ENCODE data around the gene CMYA5.
"Not testable (repeated sequence)": the region's sequence is repeated elsewhere in the genome, so short reads cannot be mapped to it uniquely, and the experiment has no call there.

Gene CMYA5

DNA sequence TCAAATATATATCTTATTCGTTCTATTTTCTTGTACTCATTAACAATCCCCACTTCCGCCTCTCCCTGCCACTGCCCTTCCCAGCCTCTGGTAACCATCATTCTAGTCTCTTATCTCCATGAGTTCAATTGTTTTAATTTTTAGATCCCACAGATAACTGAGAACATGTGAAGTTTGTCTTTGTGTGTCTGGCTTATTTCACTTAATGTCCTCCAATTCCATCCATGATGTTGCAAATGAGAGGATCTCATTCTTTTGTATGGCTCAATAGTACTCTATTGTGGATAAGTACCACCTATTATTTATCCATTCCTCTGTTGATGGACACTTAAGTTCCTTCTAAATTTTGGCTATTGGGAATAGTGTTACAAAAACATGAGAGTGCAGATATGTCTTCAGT lies 17.2 kb upstream of the CMYA5 start:
- Histone ChIP-seq H3K36me3 (ENCODE audit: control insufficient read depth in 4 of 4, insufficient read depth in 4 of 4, low read length in 3 of 4) (peaks cover 10 to 51% (median 29%) of the 10 kb centered on the region in 4 experiments), H3K9me3 (ENCODE audit: control extremely low read depth in 1 of 5, control insufficient read depth in 4 of 5, insufficient read depth in 2 of 5, low read depth in 1 of 5, low read length in 4 of 5) (no peaks in the 10 kb centered on the region), H3K4me1 (ENCODE audit: control extremely low read depth in 1 of 4, control insufficient read depth in 4 of 4, insufficient read depth in 4 of 4, low read length in 3 of 4) (no peaks in the 10 kb centered on the region), H3K27ac (ENCODE audit: insufficient read depth in 1 of 2, low read depth in 1 of 2, low read length in 2 of 2, poor library complexity in 1 of 2, severe bottlenecking in 2 of 2) (no peak overlapping the region), H3K27me3 (replicated peaks in 2 of 5; ENCODE audit: control insufficient read depth in 4 of 5, insufficient read depth in 5 of 5, low read length in 4 of 5) (no peaks in the 10 kb centered on the region), H3K4me3 (ENCODE audit: control insufficient read depth in 1 of 7, extremely low read depth in 1 of 7, insufficient read depth in 4 of 7, low read depth in 2 of 7, low read length in 6 of 7) (no peak overlapping the region)
- POLR2A ChIA-PET = no interaction called here
- 100% methylated on average over 1 of the region's 2 CpGs for WGBS (ENCODE audit: insufficient coverage)
- DNase-seq = no peak
- CTCF ChIA-PET = no interaction called here

DNA sequence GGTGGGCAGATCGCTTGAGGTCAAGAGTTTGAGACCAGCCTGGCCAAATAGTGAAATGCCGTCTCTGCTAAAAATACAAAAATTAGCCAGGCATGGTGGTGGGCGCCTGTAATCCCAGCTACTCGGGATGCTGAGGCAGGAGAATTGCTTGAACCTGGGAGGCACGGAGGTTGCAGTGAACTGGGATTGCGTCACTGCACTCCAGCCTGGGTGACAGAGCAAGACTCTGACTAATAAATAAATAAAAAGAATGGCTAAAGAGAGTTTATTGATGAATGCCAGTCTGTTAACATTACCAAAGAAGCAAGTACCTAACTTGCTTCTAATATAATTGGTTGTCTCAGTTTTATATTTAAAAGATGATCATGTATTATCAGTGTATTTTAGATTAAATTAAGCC lies 13.3 kb upstream of the CMYA5 start:
- 100% methylated on average over 4 of the region's 6 CpGs for whole genome bisulfite sequencing (ENCODE audit: insufficient coverage)
- H3K27me3 ChIP-seq (replicated peaks in 2 of 5; ENCODE audit: control insufficient read depth in 4 of 5, insufficient read depth in 5 of 5, low read length in 4 of 5); H3K4me3 ChIP-seq (ENCODE audit: control insufficient read depth in 1 of 7, extremely low read depth in 1 of 7, insufficient read depth in 4 of 7, low read depth in 2 of 7, low read length in 6 of 7); H3K27ac ChIP-seq (ENCODE audit: insufficient read depth in 1 of 2, low read depth in 1 of 2, low read length in 2 of 2, poor library complexity in 1 of 2, severe bottlenecking in 2 of 2); H3K4me1 ChIP-seq (ENCODE audit: control extremely low read depth in 1 of 4, control insufficient read depth in 4 of 4, insufficient read depth in 4 of 4, low read length in 3 of 4); POLR2A ChIA-PET; CTCF ChIA-PET; DNase-seq; H3K9me3 ChIP-seq (ENCODE audit: control extremely low read depth in 1 of 5, control insufficient read depth in 4 of 5, insufficient read depth in 2 of 5, low read depth in 1 of 5, low read length in 4 of 5): not testable (repeated sequence)
- H3K36me3 ChIP-seq (ENCODE audit: control insufficient read depth in 4 of 4, insufficient read depth in 4 of 4, low read length in 3 of 4) = peaks cover 13 to 49% (median 34%) of the 10 kb centered on the region in 4 experiments

DNA sequence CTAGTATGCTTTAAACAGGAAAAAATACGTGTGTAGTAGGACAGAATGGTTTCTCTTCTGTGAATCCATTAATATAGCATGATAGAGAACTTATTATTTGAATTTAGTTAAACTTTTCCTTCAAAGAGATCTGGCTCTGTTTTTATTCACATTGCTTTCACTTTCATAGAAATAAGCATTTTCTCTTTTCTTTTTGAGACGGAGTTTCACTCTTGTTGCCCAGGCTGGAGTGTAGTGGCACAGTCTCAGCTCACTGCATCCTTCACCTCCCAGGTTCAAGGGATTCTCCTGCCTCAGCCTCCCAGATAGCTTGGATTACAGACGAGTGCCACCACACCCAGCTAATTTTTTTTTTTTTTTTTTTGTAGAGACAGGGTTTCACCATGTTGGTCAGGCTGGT lies 7.5 kb upstream of the CMYA5 start:
- H3K4me1 ChIP-seq (ENCODE audit: control extremely low read depth in 1 of 4, control insufficient read depth in 4 of 4, insufficient read depth in 4 of 4, low read length in 3 of 4); H3K4me3 ChIP-seq (ENCODE audit: control insufficient read depth in 1 of 7, extremely low read depth in 1 of 7, insufficient read depth in 4 of 7, low read depth in 2 of 7, low read length in 6 of 7); POLR2A ChIA-PET; CTCF ChIA-PET; DNase-seq; H3K27me3 ChIP-seq (replicated peaks in 2 of 5; ENCODE audit: control insufficient read depth in 4 of 5, insufficient read depth in 5 of 5, low read length in 4 of 5); H3K9me3 ChIP-seq (ENCODE audit: control extremely low read depth in 1 of 5, control insufficient read depth in 4 of 5, insufficient read depth in 2 of 5, low read depth in 1 of 5, low read length in 4 of 5); H3K27ac ChIP-seq (ENCODE audit: insufficient read depth in 1 of 2, low read depth in 1 of 2, low read length in 2 of 2, poor library complexity in 1 of 2, severe bottlenecking in 2 of 2): not testable (repeated sequence)
- H3K36me3 ChIP-seq (ENCODE audit: control insufficient read depth in 4 of 4, insufficient read depth in 4 of 4, low read length in 3 of 4) = peaks cover 10 to 66% (median 36%) of the 10 kb centered on the region in 4 experiments
- 100% methylated on average over 2 of the region's 3 CpGs for WGBS (ENCODE audit: insufficient coverage)

DNA sequence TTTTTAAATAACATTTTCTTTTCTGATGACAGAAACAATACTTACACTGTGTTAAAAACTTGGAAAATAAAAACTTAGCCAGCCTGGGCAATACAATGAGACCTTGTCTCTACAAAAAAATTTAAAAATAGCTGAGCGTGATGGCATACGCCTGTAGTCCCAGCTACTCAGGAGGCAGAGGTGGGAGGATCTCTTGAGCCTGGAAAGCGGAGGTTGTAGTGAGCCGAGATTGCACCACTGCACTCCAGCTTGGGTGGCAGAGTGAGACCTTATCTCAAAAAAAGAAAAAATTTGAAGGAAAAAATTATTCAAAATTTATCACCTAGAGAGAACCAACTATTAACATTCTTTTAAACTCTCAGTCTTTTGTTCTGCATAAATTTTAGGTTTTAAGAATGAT lies 4.9 kb upstream of the CMYA5 start:
- Histone ChIP-seq H3K27me3 (replicated peaks in 2 of 5; ENCODE audit: control insufficient read depth in 4 of 5, insufficient read depth in 5 of 5, low read length in 4 of 5) (no peaks in the 10 kb centered on the region), H3K4me3 (ENCODE audit: control insufficient read depth in 1 of 7, extremely low read depth in 1 of 7, insufficient read depth in 4 of 7, low read depth in 2 of 7, low read length in 6 of 7) (no peak overlapping the region), H3K4me1 (ENCODE audit: control extremely low read depth in 1 of 4, control insufficient read depth in 4 of 4, insufficient read depth in 4 of 4, low read length in 3 of 4) (no peaks in the 10 kb centered on the region), H3K27ac (ENCODE audit: insufficient read depth in 1 of 2, low read depth in 1 of 2, low read length in 2 of 2, poor library complexity in 1 of 2, severe bottlenecking in 2 of 2) (no peak overlapping the region), H3K9me3 (ENCODE audit: control extremely low read depth in 1 of 5, control insufficient read depth in 4 of 5, insufficient read depth in 2 of 5, low read depth in 1 of 5, low read length in 4 of 5) (peaks cover 0 to 7% (median under 1%) of the 10 kb centered on the region in 5 experiments), H3K36me3 (ENCODE audit: control insufficient read depth in 4 of 4, insufficient read depth in 4 of 4, low read length in 3 of 4) (peaks cover 16 to 65% (median 37%) of the 10 kb centered on the region in 4 experiments)
- no peak for DNase-seq
- CTCF ChIA-PET = no interaction called here
- 100% methylated on average over 3 of the region's 4 CpGs for WGBS (ENCODE audit: insufficient coverage)
- POLR2A ChIA-PET = no interaction called here

DNA sequence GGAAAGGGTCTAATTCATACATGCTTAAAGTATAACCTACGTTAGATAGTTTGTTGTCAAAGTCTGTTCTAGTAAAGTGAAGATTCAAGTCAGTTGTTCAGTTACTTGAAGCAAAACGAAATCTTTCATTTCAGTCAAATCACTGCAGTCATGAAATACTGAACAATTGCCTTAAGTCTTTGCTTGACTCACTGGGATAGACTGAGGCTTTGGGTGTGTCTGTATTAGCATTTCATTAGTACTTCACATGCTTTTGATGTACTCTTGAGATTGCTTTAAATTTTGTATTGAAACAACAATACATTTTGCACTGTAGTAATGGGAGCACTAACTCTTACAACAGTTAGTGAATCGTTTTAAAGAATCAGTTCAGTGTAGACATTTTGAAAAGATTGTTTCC lies 4.0 kb upstream of the CMYA5 start:
- Histone ChIP-seq H3K27me3 (replicated peaks in 2 of 5; ENCODE audit: control insufficient read depth in 4 of 5, insufficient read depth in 5 of 5, low read length in 4 of 5) (no peaks in the 10 kb centered on the region), H3K27ac (ENCODE audit: insufficient read depth in 1 of 2, low read depth in 1 of 2, low read length in 2 of 2, poor library complexity in 1 of 2, severe bottlenecking in 2 of 2) (no peak overlapping the region), H3K9me3 (ENCODE audit: control extremely low read depth in 1 of 5, control insufficient read depth in 4 of 5, insufficient read depth in 2 of 5, low read depth in 1 of 5, low read length in 4 of 5) (peaks cover 0 to 7% (median 2%) of the 10 kb centered on the region in 5 experiments), H3K4me3 (ENCODE audit: control insufficient read depth in 1 of 7, extremely low read depth in 1 of 7, insufficient read depth in 4 of 7, low read depth in 2 of 7, low read length in 6 of 7) (no peak overlapping the region), H3K4me1 (ENCODE audit: control extremely low read depth in 1 of 4, control insufficient read depth in 4 of 4, insufficient read depth in 4 of 4, low read length in 3 of 4) (no peaks in the 10 kb centered on the region), H3K36me3 (ENCODE audit: control insufficient read depth in 4 of 4, insufficient read depth in 4 of 4, low read length in 3 of 4) (peaks cover 16 to 58% (median 31%) of the 10 kb centered on the region in 4 experiments)
- POLR2A ChIA-PET = no interaction called here
- 80% methylated on average over 2 of the region's 3 CpGs for WGBS (ENCODE audit: insufficient coverage)
- CTCF ChIA-PET = no interaction called here
- no peak for DNase-seq

DNA sequence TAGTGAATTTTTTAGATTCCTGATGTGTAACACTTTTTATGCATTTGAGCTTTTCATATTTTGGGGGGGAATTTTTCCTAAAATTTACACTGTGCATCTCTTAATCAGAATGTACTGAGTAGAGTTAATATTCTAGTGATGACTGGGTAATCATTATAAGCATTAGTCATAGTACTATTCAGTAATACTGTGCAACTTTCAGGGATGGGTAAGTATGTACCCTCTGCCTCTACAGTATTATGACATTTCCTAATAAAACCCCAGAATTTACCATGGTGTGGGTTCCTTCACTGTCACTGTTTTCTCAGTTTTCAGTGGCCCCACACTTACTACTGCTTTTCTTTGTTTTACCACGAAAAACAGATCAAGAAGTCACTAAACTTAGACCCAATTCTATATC lies 2.8 kb upstream of the CMYA5 start:
- ChIA-PET CTCF (interaction anchor here (0.6 kb wide), 1 partner anchor 571 kb away, joined by 3 read pairs; no protein-coding TSS in a partner anchor), POLR2A (no interaction called here)
- no peak for DNase-seq
- Histone ChIP-seq H3K27ac (ENCODE audit: insufficient read depth in 1 of 2, low read depth in 1 of 2, low read length in 2 of 2, poor library complexity in 1 of 2, severe bottlenecking in 2 of 2) (no peak overlapping the region), H3K27me3 (replicated peaks in 2 of 5; ENCODE audit: control insufficient read depth in 4 of 5, insufficient read depth in 5 of 5, low read length in 4 of 5) (no peaks in the 10 kb centered on the region), H3K4me1 (ENCODE audit: control extremely low read depth in 1 of 4, control insufficient read depth in 4 of 4, insufficient read depth in 4 of 4, low read length in 3 of 4) (no peaks in the 10 kb centered on the region), H3K36me3 (ENCODE audit: control insufficient read depth in 4 of 4, insufficient read depth in 4 of 4, low read length in 3 of 4) (peaks cover 12 to 49% (median 24%) of the 10 kb centered on the region in 4 experiments), H3K9me3 (ENCODE audit: control extremely low read depth in 1 of 5, control insufficient read depth in 4 of 5, insufficient read depth in 2 of 5, low read depth in 1 of 5, low read length in 4 of 5) (peaks cover 0 to 7% (median 2%) of the 10 kb centered on the region in 5 experiments), H3K4me3 (ENCODE audit: control insufficient read depth in 1 of 7, extremely low read depth in 1 of 7, insufficient read depth in 4 of 7, low read depth in 2 of 7, low read length in 6 of 7) (no peak overlapping the region)
- no CpG with 5 or more reads among the region's 1 CpG for WGBS (ENCODE audit: insufficient coverage)

DNA sequence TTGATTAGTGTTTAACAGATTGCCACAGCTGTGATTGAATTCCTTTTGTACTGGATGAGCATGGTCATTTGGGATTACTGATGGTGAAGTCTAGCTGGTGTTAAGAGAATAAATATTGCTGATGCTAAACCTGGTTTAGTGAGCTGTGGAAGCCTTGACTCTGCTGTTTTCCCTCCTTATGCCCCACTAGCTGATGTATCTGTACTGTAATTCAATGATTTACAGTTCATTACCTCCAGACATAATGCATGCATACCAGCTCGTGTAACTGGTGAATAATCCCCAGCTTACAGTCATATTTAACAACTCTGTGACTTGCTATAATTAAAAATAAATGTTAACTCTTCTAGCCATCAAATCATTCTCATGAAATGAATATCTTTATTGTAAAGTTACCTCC lies 1.7 kb upstream of the CMYA5 start:
- H3K9me3 ChIP-seq (ENCODE audit: control extremely low read depth in 1 of 5, control insufficient read depth in 4 of 5, insufficient read depth in 2 of 5, low read depth in 1 of 5, low read length in 4 of 5) = peaks cover 0 to 7% (median 2%) of the 10 kb centered on the region in 5 experiments
- H3K27ac ChIP-seq (ENCODE audit: insufficient read depth in 1 of 2, low read depth in 1 of 2, low read length in 2 of 2, poor library complexity in 1 of 2, severe bottlenecking in 2 of 2) = no peak overlapping the region
- ChIA-PET CTCF (no interaction called here), POLR2A (no interaction called here)
- no peak for DNase-seq
- no peaks in the 10 kb centered on the region for H3K27me3 ChIP-seq (replicated peaks in 2 of 5; ENCODE audit: control insufficient read depth in 4 of 5, insufficient read depth in 5 of 5, low read length in 4 of 5)
- no peaks in the 10 kb centered on the region for H3K4me1 ChIP-seq (ENCODE audit: control extremely low read depth in 1 of 4, control insufficient read depth in 4 of 4, insufficient read depth in 4 of 4, low read length in 3 of 4)
- H3K36me3 ChIP-seq (ENCODE audit: control insufficient read depth in 4 of 4, insufficient read depth in 4 of 4, low read length in 3 of 4) = peaks cover 11 to 39% (median 18%) of the 10 kb centered on the region in 4 experiments
- no CpG with 5 or more reads among the region's 1 CpG for WGBS (ENCODE audit: insufficient coverage)
- no peak overlapping the region for H3K4me3 ChIP-seq (ENCODE audit: control insufficient read depth in 1 of 7, extremely low read depth in 1 of 7, insufficient read depth in 4 of 7, low read depth in 2 of 7, low read length in 6 of 7)
